ENCODE measurements around the gene ZBTB34.
"Not testable (repeated sequence)": the region's sequence is repeated elsewhere in the genome, so short reads cannot be mapped to it uniquely, and the experiment has no call there.

The ZBTB34 gene, protein sequence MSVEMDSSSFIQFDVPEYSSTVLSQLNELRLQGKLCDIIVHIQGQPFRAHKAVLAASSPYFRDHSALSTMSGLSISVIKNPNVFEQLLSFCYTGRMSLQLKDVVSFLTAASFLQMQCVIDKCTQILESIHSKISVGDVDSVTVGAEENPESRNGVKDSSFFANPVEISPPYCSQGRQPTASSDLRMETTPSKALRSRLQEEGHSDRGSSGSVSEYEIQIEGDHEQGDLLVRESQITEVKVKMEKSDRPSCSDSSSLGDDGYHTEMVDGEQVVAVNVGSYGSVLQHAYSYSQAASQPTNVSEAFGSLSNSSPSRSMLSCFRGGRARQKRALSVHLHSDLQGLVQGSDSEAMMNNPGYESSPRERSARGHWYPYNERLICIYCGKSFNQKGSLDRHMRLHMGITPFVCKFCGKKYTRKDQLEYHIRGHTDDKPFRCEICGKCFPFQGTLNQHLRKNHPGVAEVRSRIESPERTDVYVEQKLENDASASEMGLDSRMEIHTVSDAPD

DNA sequence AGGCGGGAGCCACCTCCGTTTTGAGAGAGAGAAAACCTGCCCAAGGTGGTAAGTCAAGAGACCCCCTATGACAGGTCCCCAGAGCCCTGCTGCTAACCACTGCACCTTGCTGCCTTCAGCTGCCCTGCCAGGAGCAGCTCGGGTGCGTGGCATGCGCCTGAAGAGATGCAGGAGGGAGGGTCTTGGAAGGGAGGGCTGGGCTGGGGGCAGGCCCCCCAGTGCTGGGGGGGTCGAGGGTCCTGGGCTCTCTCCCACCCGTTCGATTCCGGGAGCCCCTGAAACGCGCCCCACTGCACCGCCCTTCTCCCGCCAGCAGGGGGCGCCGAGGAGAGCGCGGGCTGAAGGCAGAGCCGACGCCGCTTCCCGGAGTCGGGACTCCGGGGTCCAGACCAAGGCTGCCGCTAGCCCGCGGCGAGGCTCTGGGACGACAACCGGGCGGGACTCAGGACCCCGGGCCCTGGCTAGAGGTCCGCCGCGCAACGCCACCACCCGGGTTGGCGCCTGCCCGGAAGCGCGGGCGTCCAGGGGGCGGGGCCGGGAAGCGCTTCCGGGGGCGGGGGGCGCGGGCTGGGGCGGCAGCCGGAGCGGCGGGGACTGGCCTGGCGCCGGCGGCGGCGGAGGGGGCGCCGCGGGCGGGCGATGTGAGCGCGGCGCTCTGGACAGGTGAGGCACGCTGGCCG, at the start of gene ZBTB34:
Gene ZBTB34 (plus strand): TSS at position 563 of the 680 bp plus-strand sequence. CDS start 18,761 bp downstream, outside the sequence.
- peak; percentile 73 for DNase-seq (ENCODE audit: low read depth)

DNA sequence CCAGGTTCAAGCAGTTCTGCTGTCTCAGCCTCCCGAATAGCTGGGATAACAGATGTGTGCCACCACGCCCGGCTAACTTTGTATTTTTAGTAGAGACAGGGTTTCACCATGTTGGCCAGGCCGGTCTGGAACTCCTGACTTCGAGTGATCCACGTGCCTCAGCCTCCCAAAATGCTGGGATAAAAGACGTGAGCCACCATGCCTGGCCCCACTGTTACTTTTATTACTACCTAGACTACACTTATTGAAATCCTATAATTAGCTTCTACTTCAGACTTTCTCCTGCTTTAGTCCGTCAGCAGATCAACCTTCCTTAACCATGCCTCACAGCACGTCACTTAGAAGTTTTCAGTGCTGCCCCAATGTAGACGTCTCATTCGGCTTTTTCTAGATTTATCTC, 47.4 kb upstream of the ZBTB34 start:
- no peak for DNase-seq (ENCODE audit: low read depth)

DNA sequence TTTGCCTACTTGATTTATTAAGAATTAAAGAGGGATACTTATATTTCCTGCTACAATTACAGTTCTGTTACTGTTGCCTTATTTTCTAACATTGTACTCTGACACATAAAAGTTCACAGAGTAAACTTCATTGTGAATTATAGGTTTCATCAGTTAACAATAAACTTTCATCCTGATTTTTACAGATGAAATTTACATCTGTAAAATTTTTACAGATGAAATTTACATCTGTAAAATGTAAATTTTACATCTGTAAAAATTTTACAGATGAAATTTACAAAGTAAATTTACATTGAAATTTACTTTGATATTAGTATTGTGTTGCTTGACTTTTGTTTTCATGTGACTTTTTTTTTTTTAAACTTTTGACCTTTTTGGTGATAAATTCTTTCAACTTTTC, 46.3 kb upstream of the ZBTB34 start:
- no peak for DNase-seq (ENCODE audit: low read depth)

DNA sequence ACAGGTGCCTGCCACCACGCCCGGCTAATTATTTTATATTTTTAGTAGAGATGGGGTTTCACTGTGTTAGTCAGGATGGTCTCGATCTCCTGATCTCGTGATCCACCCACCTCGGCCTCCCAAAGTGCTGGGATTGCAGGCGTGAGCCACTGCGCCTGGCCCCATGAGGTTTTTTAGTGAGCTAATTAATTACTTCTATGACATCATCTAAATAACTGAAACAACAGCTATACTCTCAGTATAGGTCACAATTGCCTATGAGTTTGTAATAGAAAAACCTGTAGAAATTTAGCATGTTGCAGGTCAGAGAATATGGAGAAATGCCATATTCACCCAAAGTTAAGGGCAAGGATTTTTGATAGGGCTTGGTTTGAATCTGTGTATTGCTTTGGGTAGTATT, 42.8 kb upstream of the ZBTB34 start:
- DNase-seq (ENCODE audit: low read depth) = not testable (repeated sequence)

DNA sequence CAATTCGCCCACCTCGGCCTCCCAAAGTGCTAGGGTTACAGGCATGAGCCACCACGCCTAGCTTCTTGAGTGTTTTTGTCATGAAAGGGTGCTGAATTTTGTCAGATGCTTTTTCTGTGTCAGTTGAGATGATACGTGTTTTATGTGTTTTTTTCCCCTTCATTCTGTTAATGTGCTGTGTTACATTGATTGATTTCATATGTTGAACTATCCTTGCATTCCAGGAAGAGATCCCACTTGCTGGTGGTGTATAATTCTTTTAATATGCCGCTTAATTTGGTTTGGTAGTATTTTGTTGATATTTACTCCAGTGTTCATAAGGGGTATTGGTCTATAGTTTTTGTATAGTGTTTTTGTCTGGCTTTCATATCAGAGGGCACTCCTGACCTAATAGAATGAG, 42.0 kb upstream of the ZBTB34 start:
- DNase-seq (ENCODE audit: low read depth) = no peak

DNA sequence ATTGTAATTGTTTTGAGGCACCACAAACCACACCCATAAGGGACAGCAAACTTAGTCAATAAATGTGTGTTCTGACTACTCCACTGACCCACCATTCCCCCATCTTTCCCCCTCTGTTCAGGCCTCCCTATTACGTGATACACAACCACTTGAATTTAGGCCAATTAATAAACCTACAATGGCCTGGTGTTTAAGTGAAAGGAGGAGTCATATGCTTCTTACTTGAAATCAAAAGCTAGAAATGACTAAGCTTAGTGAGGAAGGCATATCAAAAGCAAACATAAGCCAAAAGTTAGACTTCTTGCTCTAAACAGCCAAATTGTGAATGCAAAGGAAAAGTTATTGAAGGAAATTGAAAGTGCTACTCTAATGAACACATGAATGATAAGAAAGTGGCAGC, 41.0 kb upstream of the ZBTB34 start:
- DNase-seq (ENCODE audit: low read depth) = no peak

DNA sequence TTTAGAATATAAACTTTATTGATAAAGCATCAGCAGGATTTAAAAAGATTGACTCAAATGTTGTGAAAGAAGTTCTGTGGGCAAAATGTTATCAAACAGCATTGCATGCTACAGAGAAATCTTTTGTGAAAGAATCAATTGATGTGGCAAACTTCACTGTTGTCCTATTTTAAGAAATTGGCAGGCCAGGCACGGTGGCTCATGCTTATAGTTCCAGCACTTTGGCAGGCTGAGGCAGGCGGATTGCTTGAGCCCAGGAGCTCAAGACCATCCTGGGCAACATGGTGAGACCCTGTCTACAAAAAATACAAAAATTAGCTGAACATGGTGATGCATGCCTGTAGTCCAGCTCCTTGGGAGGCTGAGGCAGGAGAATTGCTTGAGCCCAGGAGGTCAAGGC, 38.2 kb upstream of the ZBTB34 start:
- DNase-seq (ENCODE audit: low read depth) = no peak

DNA sequence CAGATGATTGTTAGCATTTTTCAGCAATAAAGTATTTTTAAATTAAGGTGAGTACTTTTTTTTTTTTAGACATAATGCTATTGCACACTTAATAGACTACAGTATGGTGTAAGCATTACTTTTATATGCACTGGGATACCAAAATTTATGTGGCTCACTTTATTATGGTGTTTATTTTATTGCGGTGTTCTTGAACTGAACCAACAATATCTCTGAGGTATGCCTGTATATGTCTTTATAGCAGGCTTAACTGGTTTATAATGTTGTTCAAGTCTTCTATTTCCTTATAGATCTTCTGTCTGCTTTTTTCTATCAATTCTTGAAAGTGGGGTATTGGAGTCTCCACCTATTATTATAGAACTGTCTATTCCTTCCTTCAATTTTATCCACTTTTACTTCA, 37.6 kb upstream of the ZBTB34 start:
- no peak for DNase-seq (ENCODE audit: low read depth)

DNA sequence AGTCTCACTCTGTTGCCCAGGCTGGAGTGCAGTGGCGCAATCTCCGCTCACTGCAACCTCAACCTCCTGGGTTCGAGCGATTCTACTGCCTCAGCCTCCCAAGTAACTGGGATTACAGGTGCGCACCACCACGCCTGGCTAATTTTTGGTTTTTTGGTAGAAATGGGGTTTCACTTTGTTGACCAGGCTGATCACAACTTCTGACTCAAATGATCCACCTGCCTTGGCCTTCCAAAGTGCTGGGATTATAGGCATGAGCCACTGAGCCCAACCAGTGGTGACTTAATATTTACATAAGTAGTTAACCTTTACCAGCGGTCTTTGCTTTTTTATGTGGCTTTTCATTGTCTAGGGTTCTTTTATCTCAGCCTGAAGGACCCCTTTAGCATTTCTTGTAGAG, 36.4 kb upstream of the ZBTB34 start:
- not testable (repeated sequence) for DNase-seq (ENCODE audit: low read depth)

DNA sequence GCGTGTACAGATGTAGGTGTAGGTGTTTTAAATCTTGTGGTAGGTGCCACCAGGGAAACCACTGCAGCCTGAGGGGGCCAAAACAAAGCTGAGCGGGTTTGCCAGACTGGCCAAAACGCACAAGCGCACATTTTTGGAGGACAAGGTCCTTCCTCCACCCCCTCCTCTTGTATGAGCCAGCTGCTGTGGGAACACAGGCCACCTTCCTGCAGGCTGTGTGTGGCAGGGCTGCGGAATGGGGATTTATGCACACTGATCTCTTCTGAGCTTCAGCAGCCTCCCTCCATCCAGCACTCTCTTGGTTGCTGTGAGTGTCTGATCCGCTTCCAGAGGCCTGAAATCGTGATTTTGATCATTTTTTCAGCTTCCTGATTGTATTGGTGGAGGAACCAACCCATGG, 33.2 kb upstream of the ZBTB34 start:
- no peak for DNase-seq (ENCODE audit: low read depth)

DNA sequence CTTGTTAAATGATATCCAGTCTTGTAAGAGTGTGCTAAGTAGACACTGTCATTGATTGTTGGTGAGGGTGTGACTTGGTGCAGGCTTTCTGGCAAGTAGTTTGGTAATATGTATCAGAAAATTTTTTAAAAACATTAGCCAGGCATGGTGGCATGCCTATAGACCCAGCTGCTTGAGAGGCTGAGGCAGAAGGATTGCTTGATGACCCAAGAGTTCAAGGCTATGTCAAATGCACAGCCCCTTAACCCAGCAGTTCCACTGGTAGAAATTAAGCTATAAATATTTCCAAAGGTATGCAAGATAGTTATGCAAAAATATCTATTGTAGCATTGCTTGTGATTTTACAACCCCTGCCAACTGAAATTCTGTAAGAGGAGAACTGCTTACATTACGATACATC, 31.4 kb upstream of the ZBTB34 start:
- no peak for DNase-seq (ENCODE audit: low read depth)

DNA sequence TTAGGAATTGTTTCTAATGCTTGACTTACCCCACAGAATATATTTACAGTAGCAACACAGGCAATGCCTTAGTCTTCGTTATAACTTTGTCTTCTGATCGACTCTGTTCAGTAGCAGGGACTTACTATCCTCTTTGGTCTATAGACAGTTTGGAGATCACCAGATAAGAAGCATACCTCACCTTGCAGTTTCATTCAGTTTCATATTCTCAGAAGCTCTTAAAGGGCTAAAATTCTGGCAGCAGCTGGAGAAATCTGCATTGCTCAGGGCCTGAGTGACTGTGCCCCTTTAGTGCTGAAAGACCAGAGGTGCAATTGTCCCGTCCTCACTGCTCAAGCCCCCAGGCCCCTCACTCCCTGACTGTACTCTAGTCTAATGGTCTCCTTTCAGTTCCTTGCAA, 29.6 kb upstream of the ZBTB34 start:
- DNase-seq (ENCODE audit: low read depth) = no peak

DNA sequence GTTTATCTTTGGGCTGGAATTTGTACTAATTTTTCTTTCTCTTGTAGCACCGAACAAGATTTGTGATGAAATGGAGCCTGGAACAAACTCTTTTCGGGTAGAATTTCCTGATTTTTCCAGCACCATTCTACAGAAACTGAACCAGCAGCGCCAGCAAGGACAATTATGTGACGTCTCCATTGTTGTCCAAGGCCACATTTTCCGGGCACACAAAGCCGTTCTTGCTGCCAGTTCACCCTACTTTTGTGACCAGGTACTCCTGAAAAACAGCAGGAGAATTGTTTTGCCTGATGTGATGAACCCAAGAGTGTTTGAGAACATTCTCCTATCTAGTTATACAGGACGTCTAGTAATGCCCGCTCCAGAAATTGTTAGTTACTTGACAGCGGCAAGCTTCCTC, 28.0 kb upstream of the ZBTB34 start:
- DNase-seq (ENCODE audit: low read depth) = no peak

DNA sequence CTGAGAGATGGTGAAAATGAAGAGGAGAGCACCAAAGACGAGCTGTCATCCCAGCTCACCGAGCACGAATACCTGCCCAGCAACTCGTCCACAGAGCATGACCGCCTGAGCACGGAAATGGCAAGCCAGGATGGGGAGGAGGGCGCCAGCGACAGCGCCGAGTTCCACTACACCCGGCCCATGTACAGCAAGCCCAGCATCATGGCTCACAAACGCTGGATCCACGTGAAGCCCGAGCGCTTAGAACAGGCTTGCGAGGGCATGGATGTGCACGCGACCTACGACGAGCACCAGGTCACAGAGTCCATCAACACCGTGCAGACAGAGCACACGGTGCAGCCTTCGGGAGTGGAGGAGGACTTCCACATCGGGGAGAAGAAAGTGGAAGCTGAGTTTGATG, 27.4 kb upstream of the ZBTB34 start:
- DNase-seq (ENCODE audit: low read depth) = no peak

DNA sequence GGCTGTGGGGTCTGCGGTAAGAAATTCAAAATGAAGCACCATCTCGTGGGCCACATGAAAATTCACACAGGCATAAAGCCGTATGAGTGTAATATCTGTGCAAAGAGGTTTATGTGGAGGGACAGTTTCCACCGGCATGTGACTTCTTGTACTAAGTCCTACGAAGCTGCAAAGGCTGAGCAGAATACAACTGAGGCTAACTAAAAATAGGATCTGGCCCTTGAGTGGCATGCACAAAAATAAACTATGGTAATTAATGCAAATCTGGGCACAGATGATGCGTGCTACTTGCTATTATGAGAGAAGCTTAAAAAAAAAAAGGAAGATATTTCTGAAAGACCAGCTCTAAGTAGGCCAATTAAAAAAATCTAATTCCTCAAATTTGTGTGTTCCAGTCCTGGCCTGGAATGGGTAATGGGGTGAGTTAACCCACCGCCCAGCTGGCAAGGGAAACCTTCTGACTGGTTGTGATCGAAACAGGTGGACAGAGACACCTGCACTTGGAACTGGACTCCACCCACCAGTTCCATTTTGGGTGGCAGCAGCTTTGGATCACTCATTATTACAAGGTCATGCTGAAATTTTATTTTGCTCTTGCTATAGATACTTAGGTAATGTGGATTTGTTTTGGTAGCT, 26.6 kb upstream of the ZBTB34 start:
- DNase-seq (ENCODE audit: low read depth) = no peak

DNA sequence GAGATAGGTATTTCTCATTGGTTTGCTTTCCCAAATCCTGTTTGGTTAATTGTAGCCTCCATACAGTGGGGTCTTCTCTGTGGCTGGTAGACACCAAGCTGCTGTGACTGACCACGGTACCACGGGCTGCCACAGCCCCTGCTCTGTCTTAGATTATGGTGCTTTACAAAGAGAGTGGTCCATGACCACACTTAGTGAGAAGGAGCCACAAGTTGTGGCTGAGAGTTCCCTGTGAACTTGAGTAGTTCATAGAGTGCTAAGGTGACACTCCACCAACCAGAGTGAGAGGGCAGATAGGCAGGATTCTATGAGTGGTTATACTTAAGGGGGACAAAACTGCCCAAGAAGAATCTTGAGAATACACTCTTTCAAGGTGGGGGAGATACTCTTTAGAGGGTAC, 25.8 kb upstream of the ZBTB34 start:
- no peak for DNase-seq (ENCODE audit: low read depth)

DNA sequence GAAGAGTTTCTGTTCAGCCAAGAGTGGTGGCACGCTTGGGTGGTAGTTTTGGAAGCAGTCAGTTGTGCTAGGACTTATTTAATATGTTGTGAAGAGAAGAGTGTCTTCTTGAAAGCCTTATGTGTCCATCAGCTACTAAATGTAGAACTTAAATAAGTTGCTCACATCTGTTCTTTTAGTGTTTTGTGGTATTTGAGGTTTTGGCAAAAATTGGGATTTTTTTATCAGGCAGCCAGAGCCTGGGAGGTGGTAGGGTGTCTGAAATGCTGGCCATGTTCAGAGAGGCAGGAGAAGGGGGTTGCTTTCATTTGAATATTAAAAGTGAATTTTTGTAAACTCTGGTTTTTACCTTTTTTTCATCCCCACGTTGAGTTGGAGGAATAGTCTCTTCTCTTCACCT, 24.2 kb upstream of the ZBTB34 start:
- no peak for DNase-seq (ENCODE audit: low read depth)

DNA sequence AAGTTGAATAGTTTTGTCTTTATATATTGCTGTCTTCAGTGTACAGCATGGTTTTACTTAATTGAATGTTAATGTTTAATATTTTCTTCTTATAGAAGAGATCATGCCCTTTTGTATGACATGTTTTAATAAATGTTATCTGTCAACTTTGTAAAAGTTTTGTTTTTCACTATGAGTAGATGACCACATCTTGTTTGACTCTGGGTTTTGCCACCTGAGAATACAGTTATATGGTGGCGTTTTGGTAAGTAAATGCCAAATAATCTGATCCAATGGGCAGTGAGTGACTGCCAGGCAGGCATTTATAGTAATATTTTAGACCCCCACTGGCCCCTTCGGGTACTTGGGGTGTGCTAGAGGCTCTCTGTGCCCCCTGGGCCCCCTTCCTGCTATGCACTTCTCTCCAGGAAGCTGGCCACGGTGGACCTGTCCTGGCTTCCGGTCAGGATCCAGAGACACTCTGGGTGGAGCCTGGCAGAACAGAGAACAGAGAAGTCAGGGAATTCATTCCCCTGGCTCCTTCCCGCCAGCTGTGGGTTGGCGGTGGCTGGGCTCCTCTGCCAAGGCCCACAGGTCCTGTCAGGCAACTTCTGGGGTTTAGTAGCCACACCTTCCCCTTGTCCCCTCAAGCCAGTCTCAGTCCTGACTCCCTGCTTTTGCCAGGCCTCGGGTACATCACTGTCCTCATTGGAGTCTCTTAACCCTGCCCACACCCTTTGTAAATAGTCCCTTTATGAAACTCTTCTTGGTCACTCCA, 22.2 kb upstream of the ZBTB34 start:
- no peak for DNase-seq (ENCODE audit: low read depth)

DNA sequence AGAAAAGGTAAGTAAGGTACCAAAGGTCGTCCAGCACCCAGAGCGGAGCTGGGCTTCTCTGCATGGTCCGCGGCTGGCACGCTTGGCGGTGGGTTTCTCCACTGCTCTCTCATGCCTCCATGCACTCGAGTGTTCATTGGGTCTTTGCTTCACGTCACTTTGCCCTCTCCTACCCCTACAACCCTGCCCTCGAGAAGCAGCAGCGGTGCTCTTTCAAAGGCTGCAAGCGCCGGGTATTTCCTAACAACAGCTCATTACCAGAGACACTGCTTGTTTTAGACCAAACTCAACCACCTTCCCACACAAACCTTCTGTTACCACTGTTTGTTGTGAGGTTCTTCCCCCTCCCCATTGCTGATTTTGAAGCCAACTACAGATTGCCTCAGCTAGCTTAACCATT, 21.5 kb upstream of the ZBTB34 start:
- no peak for DNase-seq (ENCODE audit: low read depth)

DNA sequence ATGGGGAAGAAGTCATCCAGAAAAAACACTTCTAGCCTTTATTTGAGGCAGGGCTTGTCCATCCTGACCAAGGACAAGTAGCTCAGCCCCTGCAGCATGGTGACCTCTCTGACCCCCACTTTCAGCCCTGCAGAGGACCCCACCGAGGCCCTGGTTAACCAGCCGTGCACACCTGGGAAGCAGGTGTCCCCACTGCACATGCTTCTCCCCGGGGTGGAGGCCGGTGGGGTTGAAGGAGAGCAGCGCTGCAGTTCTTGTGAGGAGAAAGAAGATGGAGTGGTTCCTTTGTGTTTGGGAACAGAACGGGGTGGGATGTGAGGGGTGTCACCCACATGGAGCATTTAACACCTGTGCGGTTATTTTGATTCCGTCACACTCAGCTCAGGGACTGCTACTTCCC, 21.1 kb upstream of the ZBTB34 start:
- no peak for DNase-seq (ENCODE audit: low read depth)

DNA sequence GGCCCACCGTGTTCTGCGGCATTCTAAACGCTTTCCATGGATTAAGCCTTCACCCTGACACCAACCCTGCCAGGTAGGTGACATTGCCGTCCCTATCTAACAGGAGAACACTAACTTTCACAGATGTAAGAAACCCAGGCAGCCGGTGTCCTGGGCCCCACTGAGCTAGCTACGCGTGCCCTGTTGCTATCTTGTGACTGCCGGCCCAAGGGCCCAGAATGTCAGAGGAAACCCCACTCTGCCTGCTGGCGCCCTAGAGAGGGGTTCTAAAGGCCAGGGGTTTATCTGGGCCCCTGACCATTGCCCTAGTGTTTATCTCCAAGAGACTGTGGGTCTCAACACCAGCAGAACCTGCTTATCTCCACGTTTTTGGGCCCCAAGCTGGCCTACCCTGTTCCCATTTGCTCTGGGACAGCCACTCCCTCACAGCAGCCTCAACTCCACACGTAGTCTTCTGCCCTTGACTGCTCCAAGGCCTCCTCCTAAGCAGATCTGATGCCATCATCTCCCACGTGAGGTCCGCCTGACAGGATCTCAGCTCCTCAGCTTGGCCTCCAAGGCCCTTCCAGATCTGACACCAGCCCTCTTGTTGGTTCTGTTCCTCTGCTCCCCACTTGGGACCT, 18.1 kb upstream of the ZBTB34 start:
- no peak for DNase-seq (ENCODE audit: low read depth)
